GM19395 (cell line): Measurements from ENCODE around the gene GTF3C6.
"Not testable (repeated sequence)": the region's sequence is repeated elsewhere in the genome, so short reads cannot be mapped to it uniquely, and the experiment has no call there.

Experiments used
- ATAC-seq: cut with Tn5 transposase; IDR thresholded peaks from one replicate; pipeline ENCODE4 v1.9.1; 2021; ENCODE audit warnings: mild to moderate bottlenecking, moderate library complexity; ENCODE audit not compliant: unreplicated experiment

The GTF3C6 gene

DNA sequence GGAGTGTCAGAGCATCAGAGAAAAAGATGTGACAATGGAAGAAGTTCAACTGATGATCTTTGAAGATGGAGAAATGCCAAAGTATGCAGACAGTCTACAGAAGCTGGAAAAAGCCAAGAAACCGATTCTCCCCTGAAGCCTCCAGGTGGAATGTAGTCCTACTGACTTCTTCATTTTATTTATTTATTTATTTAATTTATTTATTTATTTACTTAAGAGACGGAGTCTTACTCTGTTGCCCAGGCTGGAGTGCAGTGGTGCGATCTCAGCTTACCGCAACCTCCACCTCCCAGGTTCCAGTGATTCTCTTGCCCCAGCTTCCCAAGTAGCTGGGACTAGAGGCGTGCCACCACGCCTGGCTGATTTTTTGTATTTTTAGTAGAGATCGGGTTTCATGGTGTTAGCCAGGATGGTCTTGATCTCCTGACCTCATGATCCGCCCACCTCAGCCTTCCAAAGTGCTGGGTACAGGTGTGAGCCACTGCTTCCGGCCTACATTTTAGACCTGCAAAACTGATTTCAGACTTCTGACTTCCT is 21.1 kb downstream of the GTF3C6 start:
- ATAC-seq: no peak

DNA sequence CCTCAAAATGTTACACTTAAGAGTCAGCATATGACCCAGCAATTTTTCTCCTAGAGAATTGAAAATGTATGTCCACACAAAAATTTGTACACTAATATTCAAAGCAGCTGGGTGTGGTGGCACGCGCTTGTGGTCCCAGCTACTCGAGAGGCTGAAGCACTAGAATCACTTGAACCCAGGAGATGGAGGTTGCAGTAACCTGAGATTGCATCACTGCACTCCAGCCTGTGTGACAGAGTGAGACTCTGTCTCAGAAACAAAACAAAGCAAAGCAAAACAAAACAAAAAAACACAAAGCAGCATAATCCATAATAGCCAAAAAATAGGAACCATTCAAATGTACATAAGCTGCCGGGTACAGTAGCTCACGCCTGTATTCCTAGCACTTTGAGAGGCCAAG is 21.7 kb downstream of the GTF3C6 start:
- ATAC-seq: no peak

- ATAC-seq: no peak
Measured at GRCh38 chr6:110980648-110981047, 22.1 kb downstream of the GTF3C6 start.

DNA sequence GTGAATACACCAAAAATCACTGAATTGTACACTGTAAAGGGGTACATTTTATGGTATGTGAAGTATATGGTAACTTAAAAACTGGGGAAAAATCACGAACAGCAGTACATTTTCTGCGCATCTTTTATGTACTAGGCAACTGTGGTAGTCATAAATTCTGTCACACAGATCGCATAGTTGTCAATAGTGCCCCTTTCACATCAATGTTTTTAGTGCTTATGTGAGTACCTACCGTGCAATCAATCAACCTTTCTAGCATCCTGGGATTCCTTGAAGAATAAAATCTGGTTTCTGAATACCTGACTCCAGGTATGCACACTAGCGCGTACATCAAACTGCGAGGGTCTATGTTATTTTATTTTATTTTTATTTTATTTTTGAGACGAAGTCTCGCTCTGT is 22.7 kb downstream of the GTF3C6 start:
- ATAC-seq: peak; percentile 4

- no peak for ATAC-seq
Measured at GRCh38 chr6:110990840-110991576, 32.5 kb downstream of the GTF3C6 start.

- ATAC-seq: no peak
Measured at GRCh38 chr6:110996691-110997090, 38.2 kb downstream of the GTF3C6 start.

DNA sequence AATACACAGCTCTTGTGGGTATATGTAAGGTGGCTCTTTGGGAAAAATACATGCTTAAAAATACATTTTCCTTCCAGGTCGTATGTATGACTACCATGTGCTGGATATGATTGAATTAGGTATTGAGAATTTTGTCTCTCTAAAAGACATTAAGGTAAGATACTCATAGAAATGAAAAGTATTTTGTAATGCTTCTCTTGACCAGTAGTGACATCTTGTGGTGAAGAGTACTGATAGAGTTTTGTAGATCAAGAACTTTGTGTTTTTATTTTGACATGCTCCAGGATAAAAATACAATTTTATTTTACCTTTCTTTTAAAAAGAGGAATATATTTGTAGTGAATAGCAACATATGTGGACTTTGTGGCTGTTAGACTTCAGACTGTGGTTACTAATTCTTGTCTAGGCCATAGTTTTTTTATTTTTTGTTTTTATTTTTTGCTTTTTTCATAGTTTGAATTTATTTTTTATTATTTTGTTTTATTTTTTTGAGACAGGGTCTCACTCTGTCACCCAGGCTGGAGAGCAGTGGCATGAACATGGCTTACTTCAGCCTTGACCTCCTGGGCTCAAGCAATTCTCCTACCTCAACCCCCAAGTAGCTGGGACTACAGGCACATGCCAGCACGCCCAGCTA is 41.2 kb downstream of the GTF3C6 start:
- ATAC-seq: no peak

- no peak for ATAC-seq
Measured at GRCh38 chr6:111002350-111002749, 43.8 kb downstream of the GTF3C6 start.

DNA sequence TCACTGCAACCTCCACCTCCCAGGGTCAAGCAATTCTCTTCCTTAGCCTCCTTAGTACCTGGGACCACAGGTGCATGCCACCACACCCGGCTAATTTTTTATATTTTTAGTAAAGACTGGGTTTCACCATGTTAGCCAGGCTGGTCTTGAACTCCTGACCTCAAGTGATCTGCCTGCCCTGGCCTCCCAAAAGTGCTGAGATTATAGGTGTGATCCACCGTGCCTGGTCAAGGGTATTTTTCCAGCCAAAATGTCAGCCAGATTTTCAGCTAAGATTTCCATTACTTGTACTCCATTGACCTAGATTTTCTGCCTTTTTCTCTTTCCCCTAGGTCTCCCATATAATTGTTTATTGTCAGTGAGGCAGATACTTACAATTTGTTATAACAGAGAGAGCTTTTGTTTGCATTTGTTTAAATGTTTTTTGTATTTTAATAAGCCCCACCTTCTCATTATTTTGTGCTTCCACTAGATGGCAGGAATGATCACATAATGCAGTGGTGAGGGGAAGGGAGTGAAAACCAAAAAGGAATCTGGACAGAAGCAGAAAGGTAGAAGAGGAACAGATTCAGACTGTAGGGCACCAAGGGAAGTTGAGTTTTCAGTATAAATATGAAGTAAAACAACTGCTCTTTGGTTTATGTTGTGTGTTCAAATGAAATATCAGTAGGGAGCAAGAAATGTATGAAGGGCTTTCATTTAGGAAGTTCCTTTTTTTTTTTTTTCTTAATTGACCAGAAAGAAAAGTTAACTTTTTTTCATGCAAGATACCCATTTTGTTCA is 53.0 kb downstream of the GTF3C6 start:
- ATAC-seq: peak; percentile 60

DNA sequence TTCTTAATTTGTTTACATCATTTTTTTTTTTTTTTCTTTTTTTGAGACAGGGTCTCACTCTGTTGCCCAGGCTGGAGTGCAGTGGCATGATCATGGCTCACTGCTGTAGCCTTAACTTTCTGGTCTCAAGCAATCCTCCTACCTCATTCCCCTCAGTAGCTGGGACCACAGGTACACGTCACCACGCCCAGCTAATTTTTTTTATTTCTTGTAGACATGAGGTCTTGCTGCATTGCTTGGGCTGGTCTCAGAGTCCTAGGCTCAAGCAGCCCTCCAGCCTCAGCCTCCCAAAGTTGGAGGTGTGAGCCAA is 53.6 kb downstream of the GTF3C6 start:
- no peak for ATAC-seq

- not testable (repeated sequence) for ATAC-seq
Measured at GRCh38 chr6:111012520-111012919, 54.0 kb downstream of the GTF3C6 start.

GRCh38 chr6:111013144-111013915 is 54.8 kb downstream of the GTF3C6 start:
- ATAC-seq: no peak

GRCh38 chr6:111015389-111016124 is 57.1 kb downstream of the GTF3C6 start:
- ATAC-seq: no peak

DNA sequence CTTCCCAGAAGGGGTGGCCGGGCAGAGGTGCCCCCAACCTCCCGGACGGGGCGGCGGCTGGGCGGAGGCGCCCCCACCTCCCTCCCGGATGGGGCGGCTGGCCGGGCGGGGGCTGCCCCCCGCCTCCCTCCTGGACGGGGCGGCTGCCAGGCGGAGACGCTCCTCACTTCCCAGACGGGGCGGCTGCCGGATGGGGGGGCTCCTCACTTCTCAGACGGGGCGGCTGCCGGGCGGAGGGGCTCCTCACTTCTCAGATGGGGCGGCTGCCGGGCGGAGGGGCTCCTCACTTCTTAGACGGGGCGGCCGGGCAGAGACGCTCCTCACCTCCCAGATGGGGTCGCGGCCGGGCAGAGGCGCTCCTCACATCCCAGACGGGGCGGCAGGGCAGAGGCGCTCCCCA is 58.7 kb downstream of the GTF3C6 start:
- ATAC-seq: not testable (repeated sequence)
